Testis (tissue), 2 donors: ENCODE results near the gene RUVBL1.

Experiments used
- POLR2A ChIP-seq: fragments of 450-650 bp; IDR thresholded peaks from one replicate; pipeline ENCODE4 v1.6.1; 2017; ENCODE audit warnings: antibody characterized with exemption, mild to moderate bottlenecking, moderate library complexity
- TF ChIP-seq, protein P1 (sequence below), 3 experiments: fragments of 450-650 bp in 2 of 3; fragments of 200-600 bp in 1 of 3; sonication (generic) in 1 of 3; IDR thresholded peaks; one replicate each; pipeline ENCODE4 v1.5.1; 2016 to 2019; ENCODE audit warnings: antibody characterized with exemption in 3 of 3, mild to moderate bottlenecking in 2 of 3, moderate library complexity in 1 of 3

DNA sequence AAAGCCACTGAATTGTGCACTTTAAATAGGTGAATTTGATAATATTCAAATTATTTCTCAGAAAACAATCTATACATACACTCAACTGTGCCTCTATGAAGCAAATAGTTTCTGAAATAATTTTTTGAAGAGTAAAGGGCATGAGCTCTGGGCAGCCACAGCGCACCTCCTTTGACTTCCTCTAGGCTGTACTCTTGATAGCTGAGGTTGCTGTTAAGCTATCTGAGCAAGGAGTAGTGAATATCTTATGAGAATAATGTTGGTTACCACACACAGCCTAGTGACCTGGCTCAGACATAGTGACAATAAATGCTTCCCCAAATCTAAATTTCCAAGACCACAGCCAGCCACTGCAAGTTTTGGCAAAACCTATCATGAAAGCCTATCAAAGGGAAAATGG lies 83.0 kb downstream of the RUVBL1 start:
- TF ChIP-seq, protein P1, sequence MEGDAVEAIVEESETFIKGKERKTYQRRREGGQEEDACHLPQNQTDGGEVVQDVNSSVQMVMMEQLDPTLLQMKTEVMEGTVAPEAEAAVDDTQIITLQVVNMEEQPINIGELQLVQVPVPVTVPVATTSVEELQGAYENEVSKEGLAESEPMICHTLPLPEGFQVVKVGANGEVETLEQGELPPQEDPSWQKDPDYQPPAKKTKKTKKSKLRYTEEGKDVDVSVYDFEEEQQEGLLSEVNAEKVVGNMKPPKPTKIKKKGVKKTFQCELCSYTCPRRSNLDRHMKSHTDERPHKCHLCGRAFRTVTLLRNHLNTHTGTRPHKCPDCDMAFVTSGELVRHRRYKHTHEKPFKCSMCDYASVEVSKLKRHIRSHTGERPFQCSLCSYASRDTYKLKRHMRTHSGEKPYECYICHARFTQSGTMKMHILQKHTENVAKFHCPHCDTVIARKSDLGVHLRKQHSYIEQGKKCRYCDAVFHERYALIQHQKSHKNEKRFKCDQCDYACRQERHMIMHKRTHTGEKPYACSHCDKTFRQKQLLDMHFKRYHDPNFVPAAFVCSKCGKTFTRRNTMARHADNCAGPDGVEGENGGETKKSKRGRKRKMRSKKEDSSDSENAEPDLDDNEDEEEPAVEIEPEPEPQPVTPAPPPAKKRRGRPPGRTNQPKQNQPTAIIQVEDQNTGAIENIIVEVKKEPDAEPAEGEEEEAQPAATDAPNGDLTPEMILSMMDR (IDR thresholded peaks at IDR 0.05) = no peak
- TF ChIP-seq POLR2A = no peak
